ENCODE results near the gene MIEF2. TPM values are rescaled to one million over a fixed set of nuclear protein-coding genes. Genes with fewer than 3 reads are reported as not detected.
A peak's percentile ranks its signal among the peaks of the same experiment; 100 is the strongest.

Gene MIEF2
- total RNA-seq, 4 donors from 2014 or later: 10.8 to 19.0 (median 12.5) TPM

- Histone ChIP-seq H3K27ac (peak within 1 kb of the TSS; percentile 60 to 99 (median 95)), H3K4me1 (peaks cover 0 to 63% (median 32%) of the 10 kb centered on the region in 3 donors), H3K9me3 (no peaks in the 10 kb centered on the region), H3K4me3 (peak within 1 kb of the TSS; percentile 44 to 98), H3K27me3 (no peaks in the 10 kb centered on the region), H3K36me3 (peaks cover 0 to 43% of the 10 kb centered on the region in 2 donors)
- no peak for TF ChIP-seq CTCF (IDR thresholded peaks at IDR 0.05)
- TF ChIP-seq POLR2AphosphoS5 (IDR thresholded peaks at IDR 0.05): peak; percentile 56
- TF ChIP-seq POLR2A (IDR thresholded peaks at IDR 0.05): peak; percentile 78 to 83
- ATAC-seq: peak; percentile 60
- no CpG with 5 or more reads among the region's 71 CpGs for WGBS, 2 donors (ENCODE audit: low coverage in 1 of 2)
These were observed 2.0 kb upstream of the MIEF2 start, which contains the start of gene FLII for GRCh38 chr17:18258356-18259038. Gene FLII, minus strand, starts transcription at chr17:18258738. Its CDS starts 48 bp downstream, at chr17:18258690.

- peak overlapping the region; percentile 81 to 99 (median 95) for H3K27ac ChIP-seq
- peaks cover 0 to 43% of the 10 kb centered on the region in 2 donors for H3K36me3 ChIP-seq
These were observed 686 bp upstream of the MIEF2 start for GRCh38 chr17:18259621-18260331.

GRCh38 chr17:18261146-18261515 is 669 bp downstream of the MIEF2 start:
- no CpG with 5 or more reads among the region's 16 CpGs for WGBS, 2 donors (ENCODE audit: low coverage in 1 of 2)
- peaks cover 0 to 43% of the 10 kb centered on the region in 2 donors for H3K36me3 ChIP-seq
- TF ChIP-seq POLR2AphosphoS5 (IDR thresholded peaks at IDR 0.05) (no peak), EP300 (IDR thresholded peaks at IDR 0.05) (no peak), CTCF (IDR thresholded peaks at IDR 0.05) (no peak), POLR2A (IDR thresholded peaks at IDR 0.05) (no peak)
- no peaks in the 10 kb centered on the region for H3K27me3 ChIP-seq
- no peaks in the 10 kb centered on the region for H3K9me3 ChIP-seq
- peak overlapping the region; percentile 85 to 89 for H3K4me3 ChIP-seq
- peaks cover 0 to 58% (median 32%) of the 10 kb centered on the region in 3 donors for H3K4me1 ChIP-seq
- peak; percentile 29 for ATAC-seq
- H3K27ac ChIP-seq: peak overlapping the region; percentile 81 to 99 (median 95)

More at GRCh38 chr17:18259621-18260331, 686 bp upstream of the MIEF2 start:
- peak overlapping the region; percentile 85 to 89 for H3K4me3 ChIP-seq
- H3K9me3 ChIP-seq: no peaks in the 10 kb centered on the region
- WGBS, 2 donors (ENCODE audit: low coverage in 1 of 2): 67 to 68% methylated on average over 7 to 15 of the region's 22 CpGs
- peaks cover 0 to 63% (median 32%) of the 10 kb centered on the region in 3 donors for H3K4me1 ChIP-seq
- no peak for ATAC-seq
- TF ChIP-seq CTCF (IDR thresholded peaks at IDR 0.05): no peak
- TF ChIP-seq EP300 (IDR thresholded peaks at IDR 0.05): no peak
- no peak for TF ChIP-seq POLR2A (IDR thresholded peaks at IDR 0.05)
- no peak for TF ChIP-seq POLR2AphosphoS5 (IDR thresholded peaks at IDR 0.05)
- no peaks in the 10 kb centered on the region for H3K27me3 ChIP-seq

- TF ChIP-seq POLR2AphosphoS5 (IDR thresholded peaks at IDR 0.05) (no peak), EP300 (IDR thresholded peaks at IDR 0.05) (no peak), CTCF (IDR thresholded peaks at IDR 0.05) (no peak), POLR2A (IDR thresholded peaks at IDR 0.05) (no peak)
- H3K9me3 ChIP-seq: no peaks in the 10 kb centered on the region
- H3K4me3 ChIP-seq: peak overlapping the region in 1 of 2 donors; percentile 89
- peaks cover 0 to 39% of the 10 kb centered on the region in 2 donors for H3K36me3 ChIP-seq
- no peak for ATAC-seq
- WGBS, 2 donors (ENCODE audit: low coverage in 1 of 2): 100% methylated on average over 1 of the region's 3 CpGs; no CpG with 5 or more reads in 1 of the 2 donors
- H3K4me1 ChIP-seq: peaks cover 0 to 52% (median 28%) of the 10 kb centered on the region in 3 donors
- H3K27me3 ChIP-seq: no peaks in the 10 kb centered on the region
- H3K27ac ChIP-seq: peak overlapping the region; percentile 5 to 99 (median 95)
These were observed 1.2 kb downstream of the MIEF2 start for GRCh38 chr17:18261659-18262058.
